IPS-NIHi7 (cell line): ENCODE results near the gene ACVR1C.

ENCODE experiments used
- DNase-seq: peaks from one replicate; pipeline ENCODE4 v3.0.0; 2012; ENCODE audit warnings: mixed read lengths; ENCODE audit errors: extremely low spot score

ACVR1C gene

GRCh38 chr2:157628477-157629415 is at the start of gene ACVR1C:
Gene ACVR1C (minus strand): TSS chr2:157628864. CDS start chr2:157628644, 220 bp downstream.
- DNase-seq, result peak; percentile 90

GRCh38 chr2:157677941-157678340 is 49.3 kb upstream of the ACVR1C start:
- no peak for DNase-seq

- no peak for DNase-seq
These were observed 43.5 kb upstream of the ACVR1C start for GRCh38 chr2:157672129-157672528.

- no peak for DNase-seq
These were observed 33.7 kb upstream of the ACVR1C start for GRCh38 chr2:157662401-157662800.

- DNase-seq, result no peak
These were observed 33.1 kb upstream of the ACVR1C start for GRCh38 chr2:157661776-157662175.

- DNase-seq, result no peak
These were observed 29.2 kb upstream of the ACVR1C start for GRCh38 chr2:157657858-157658257.

GRCh38 chr2:157657101-157657500 is 28.4 kb upstream of the ACVR1C start:
- DNase-seq, result no peak

- DNase-seq, result no peak
These were observed 16.1 kb upstream of the ACVR1C start for GRCh38 chr2:157644776-157645175.

GRCh38 chr2:157631861-157632260 is 3.2 kb upstream of the ACVR1C start:
- no peak for DNase-seq

GRCh38 chr2:157627594-157628476 is 829 bp downstream of the ACVR1C start:
- DNase-seq, result peak; percentile 16

GRCh38 chr2:157625296-157625695 is 3.4 kb downstream of the ACVR1C start:
- no peak for DNase-seq

- DNase-seq, result no peak
These were observed 7.7 kb downstream of the ACVR1C start for GRCh38 chr2:157620956-157621355.

- DNase-seq, result no peak
These were observed 16.9 kb downstream of the ACVR1C start for GRCh38 chr2:157611726-157612125.

GRCh38 chr2:157611110-157611509 is 17.6 kb downstream of the ACVR1C start:
- DNase-seq, result no peak

GRCh38 chr2:157606534-157606933 is 22.1 kb downstream of the ACVR1C start:
- no peak for DNase-seq

- DNase-seq, result no peak
These were observed 25.5 kb downstream of the ACVR1C start for GRCh38 chr2:157603198-157603597.

- DNase-seq, result no peak
These were observed 26.9 kb downstream of the ACVR1C start for GRCh38 chr2:157601807-157602206.

- peak; percentile 78 for DNase-seq
These were observed 31.5 kb downstream of the ACVR1C start for GRCh38 chr2:157596992-157597681.

- no peak for DNase-seq
These were observed 35.3 kb downstream of the ACVR1C start for GRCh38 chr2:157593411-157593810.

- DNase-seq, result no peak
These were observed 35.7 kb downstream of the ACVR1C start for GRCh38 chr2:157592948-157593347.

- DNase-seq, result no peak
These were observed 36.3 kb downstream of the ACVR1C start for GRCh38 chr2:157592374-157592773.

GRCh38 chr2:157587576-157587975 is 41.1 kb downstream of the ACVR1C start:
- no peak for DNase-seq
